ENCODE results near the gene PLEKHG5. TPM values are rescaled to one million over a fixed set of nuclear protein-coding genes. Genes with fewer than 3 reads are reported as not detected.

The PLEKHG5 gene
- polyA plus RNA-seq, 1 experiment = 4.2 TPM

DNA sequence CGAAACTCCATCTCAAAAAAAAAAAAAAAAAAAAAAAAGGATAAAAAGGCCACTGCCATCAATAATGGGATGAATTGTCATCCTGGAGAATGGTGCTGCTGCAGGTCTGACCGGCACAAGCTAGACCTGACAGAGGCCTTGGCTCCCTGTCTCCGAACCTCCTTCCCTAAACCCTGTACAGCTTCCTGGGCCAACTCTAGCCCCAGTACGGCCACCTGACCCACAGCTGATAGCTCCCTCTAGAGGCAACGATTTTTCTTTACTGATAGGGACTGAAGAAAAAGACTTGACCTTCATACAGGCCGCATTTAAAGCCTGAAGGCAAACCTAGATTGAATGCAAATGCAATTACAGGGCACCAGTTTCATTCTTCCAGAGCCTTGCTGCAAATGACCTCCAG, 32.1 kb upstream of the PLEKHG5 start:
- ChIA-PET CTCF (interaction anchor here (0.5 to 5.3 kb wide), 10 partner anchors 11 to 145 kb away, joined by 3 to 26 read pairs (median 6); partner anchors contain the start of genes NOL9 and TAS1R1), POLR2A (no interaction called here)
- TF ChIP-seq, protein P1, sequence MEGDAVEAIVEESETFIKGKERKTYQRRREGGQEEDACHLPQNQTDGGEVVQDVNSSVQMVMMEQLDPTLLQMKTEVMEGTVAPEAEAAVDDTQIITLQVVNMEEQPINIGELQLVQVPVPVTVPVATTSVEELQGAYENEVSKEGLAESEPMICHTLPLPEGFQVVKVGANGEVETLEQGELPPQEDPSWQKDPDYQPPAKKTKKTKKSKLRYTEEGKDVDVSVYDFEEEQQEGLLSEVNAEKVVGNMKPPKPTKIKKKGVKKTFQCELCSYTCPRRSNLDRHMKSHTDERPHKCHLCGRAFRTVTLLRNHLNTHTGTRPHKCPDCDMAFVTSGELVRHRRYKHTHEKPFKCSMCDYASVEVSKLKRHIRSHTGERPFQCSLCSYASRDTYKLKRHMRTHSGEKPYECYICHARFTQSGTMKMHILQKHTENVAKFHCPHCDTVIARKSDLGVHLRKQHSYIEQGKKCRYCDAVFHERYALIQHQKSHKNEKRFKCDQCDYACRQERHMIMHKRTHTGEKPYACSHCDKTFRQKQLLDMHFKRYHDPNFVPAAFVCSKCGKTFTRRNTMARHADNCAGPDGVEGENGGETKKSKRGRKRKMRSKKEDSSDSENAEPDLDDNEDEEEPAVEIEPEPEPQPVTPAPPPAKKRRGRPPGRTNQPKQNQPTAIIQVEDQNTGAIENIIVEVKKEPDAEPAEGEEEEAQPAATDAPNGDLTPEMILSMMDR (IDR thresholded peaks at IDR 0.05; ENCODE audit: low read depth, low read length) = peak; percentile 63
- no peak for DNase-seq (ENCODE audit: low read depth, low spot score)
- Histone ChIP-seq H3K27ac (ENCODE audit: low read depth, low read length) (no peak overlapping the region), H3K4me3 (ENCODE audit: low read depth, low read length) (no peak overlapping the region), H3K27me3 (ENCODE audit: control insufficient read depth, insufficient read depth, low read length) (no peaks in the 10 kb centered on the region), H3K9me3 (ENCODE audit: control insufficient read depth, insufficient read depth, low read length) (no peaks in the 10 kb centered on the region)

DNA sequence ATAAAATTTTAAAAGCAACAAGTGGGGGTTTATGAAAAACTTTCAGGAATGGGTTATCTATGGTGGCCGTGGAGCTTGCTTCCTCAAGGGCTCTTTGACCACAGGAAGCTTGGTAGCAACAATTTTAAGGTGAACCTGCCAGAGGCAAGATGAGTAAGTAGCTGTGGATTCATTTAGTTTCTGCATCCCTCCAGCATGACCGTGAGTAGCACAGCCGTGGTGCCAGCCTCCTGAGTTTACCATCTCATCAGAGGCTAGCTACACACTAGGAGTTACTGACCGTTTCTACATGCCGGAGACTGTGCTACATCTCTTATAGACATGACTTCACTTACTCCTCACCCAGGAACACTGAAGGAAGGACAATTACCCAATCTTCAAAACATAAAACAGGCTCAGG, 30.1 kb upstream of the PLEKHG5 start:
- H3K9me3 ChIP-seq (ENCODE audit: control insufficient read depth, insufficient read depth, low read length) = no peaks in the 10 kb centered on the region
- TF ChIP-seq, protein P1 (IDR thresholded peaks at IDR 0.05; ENCODE audit: low read depth, low read length) = no peak
- no peaks in the 10 kb centered on the region for H3K27me3 ChIP-seq (ENCODE audit: control insufficient read depth, insufficient read depth, low read length)
- no peak overlapping the region for H3K27ac ChIP-seq (ENCODE audit: low read depth, low read length)
- ChIA-PET CTCF (interaction anchor here (0.9 to 5.3 kb wide), 3 partner anchors 31 to 32 kb away, joined by 3 to 26 read pairs (median 9); partner anchors contain the start of genes NOL9 and TAS1R1), POLR2A (no interaction called here)
- no peak overlapping the region for H3K4me3 ChIP-seq (ENCODE audit: low read depth, low read length)
- no peak for DNase-seq (ENCODE audit: low read depth, low spot score)

DNA sequence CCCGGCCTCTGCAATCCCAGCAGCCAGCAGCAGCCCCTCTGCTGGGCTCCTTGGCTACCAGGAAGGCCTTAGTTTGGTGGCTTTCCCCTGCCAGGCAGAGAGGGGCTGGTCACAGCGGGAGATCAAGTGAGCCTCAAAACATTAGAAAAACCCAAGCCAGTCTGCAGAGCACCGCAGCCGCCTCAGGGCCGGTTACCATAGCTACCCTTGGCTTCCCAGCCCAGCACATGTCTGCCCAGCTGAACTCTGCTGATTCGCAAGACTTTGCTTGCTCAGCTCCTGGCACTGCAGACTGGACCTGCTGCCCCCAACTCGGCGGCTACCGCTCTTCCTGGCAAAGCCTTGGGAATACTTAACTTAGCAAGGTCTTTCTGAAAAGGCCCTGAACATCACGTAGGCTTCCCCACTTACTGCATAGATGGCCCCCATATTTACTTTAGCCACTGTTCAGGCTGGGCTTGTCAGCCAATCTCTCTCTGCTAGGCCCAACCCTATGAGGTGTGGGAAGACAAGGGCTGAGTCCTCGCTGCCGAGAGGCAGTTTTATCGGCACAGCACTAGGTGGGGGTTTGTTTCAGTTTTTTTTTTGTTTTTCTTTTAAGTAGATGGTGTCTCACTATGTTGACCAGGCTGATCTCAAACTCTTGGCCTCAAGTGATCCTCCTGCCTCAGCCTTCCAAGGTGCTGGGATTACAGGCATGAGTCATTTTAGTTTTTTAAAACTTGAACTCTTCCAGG, 28.6 kb upstream of the PLEKHG5 start:
- TF ChIP-seq, protein P1 (IDR thresholded peaks at IDR 0.05; ENCODE audit: low read depth, low read length) = no peak
- peak; percentile 46 for DNase-seq (ENCODE audit: low read depth, low spot score)
- POLR2A ChIA-PET = no interaction called here
- no peaks in the 10 kb centered on the region for H3K27me3 ChIP-seq (ENCODE audit: control insufficient read depth, insufficient read depth, low read length)
- H3K27ac ChIP-seq (ENCODE audit: low read depth, low read length) = no peak overlapping the region
- CTCF ChIA-PET = interaction anchor here (0.6 to 2.5 kb wide), 3 partner anchors 30 to 101 kb away, joined by 5 to 9 read pairs (median 6); no protein-coding TSS in a partner anchor
- H3K9me3 ChIP-seq (ENCODE audit: control insufficient read depth, insufficient read depth, low read length) = no peaks in the 10 kb centered on the region
- H3K4me3 ChIP-seq (ENCODE audit: low read depth, low read length) = no peak overlapping the region

DNA sequence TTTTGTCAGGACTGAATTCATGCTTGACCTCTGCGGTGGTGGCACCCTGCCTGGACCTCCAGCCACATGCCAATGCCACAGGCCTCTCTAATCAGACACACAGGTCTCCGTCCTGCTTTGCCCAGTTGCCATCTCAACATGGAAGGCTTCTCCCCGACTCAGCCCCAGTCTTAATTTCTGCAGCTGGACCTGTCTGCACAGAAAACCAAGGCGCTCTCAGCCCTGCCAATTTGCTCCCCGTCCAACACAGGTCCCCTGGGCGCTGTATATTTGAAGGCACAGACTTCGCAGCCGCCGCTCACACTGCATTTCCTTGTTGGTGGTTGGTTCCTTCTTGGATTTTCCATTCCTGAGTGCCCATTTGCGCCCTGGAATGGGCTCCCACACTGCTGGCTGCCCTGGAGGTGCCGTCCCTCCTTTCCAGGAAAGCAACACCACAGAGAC, 28.0 kb upstream of the PLEKHG5 start:
- TF ChIP-seq, protein P1 (IDR thresholded peaks at IDR 0.05; ENCODE audit: low read depth, low read length) = no peak
- ChIA-PET CTCF (interaction anchor here (2.5 kb wide), 1 partner anchor 30 kb away, joined by 6 read pairs; no protein-coding TSS in a partner anchor), POLR2A (no interaction called here)
- no peak overlapping the region for H3K4me3 ChIP-seq (ENCODE audit: low read depth, low read length)
- H3K27ac ChIP-seq (ENCODE audit: low read depth, low read length) = no peak overlapping the region
- H3K27me3 ChIP-seq (ENCODE audit: control insufficient read depth, insufficient read depth, low read length) = no peaks in the 10 kb centered on the region
- no peak for DNase-seq (ENCODE audit: low read depth, low spot score)
- H3K9me3 ChIP-seq (ENCODE audit: control insufficient read depth, insufficient read depth, low read length) = no peaks in the 10 kb centered on the region

DNA sequence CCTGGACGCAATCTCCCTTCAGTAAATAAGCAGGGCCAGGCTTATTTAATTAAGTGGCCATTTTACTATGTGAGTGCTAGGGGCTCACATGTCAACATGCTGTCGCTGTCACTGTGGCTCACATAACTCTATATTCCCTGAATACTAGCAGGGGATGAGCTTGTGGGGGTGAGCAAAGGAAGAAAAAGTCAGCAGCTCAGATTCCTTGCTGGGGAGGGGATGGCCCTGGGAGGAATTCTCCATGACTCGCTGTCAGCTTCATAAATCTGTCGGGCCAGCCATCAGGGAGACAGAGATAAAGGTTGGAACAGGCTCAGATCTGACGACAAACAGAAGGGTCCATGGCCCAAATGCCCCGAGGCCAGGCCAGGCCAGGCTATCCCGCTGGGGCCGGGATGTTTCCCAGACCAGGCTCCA, 26.0 kb upstream of the PLEKHG5 start:
- no peak for DNase-seq (ENCODE audit: low read depth, low spot score)
- TF ChIP-seq, protein P1 (IDR thresholded peaks at IDR 0.05; ENCODE audit: low read depth, low read length) = no peak
- CTCF ChIA-PET = interaction anchor here (2.4 kb wide), 1 partner anchor 27 kb away, joined by 8 read pairs; no protein-coding TSS in a partner anchor
- Histone ChIP-seq H3K4me3 (ENCODE audit: low read depth, low read length) (no peak overlapping the region), H3K27me3 (ENCODE audit: control insufficient read depth, insufficient read depth, low read length) (no peaks in the 10 kb centered on the region), H3K9me3 (ENCODE audit: control insufficient read depth, insufficient read depth, low read length) (no peaks in the 10 kb centered on the region), H3K27ac (ENCODE audit: low read depth, low read length) (no peak overlapping the region)
- POLR2A ChIA-PET = no interaction called here
